GM10248 (cell line): ENCODE measurements around the gene BMPR2.
"Not testable (repeated sequence)": the region's sequence is repeated elsewhere in the genome, so short reads cannot be mapped to it uniquely, and the experiment has no call there.

ENCODE experiments used
- CTCF ChIA-PET: fragments of 300-600 bp; sonication (Branson Sonifier 250); formaldehyde crosslinking; extraction: SDS; loops from one replicate; lab custom pipeline; 2021; ENCODE audit warnings: antibody characterized with exemption; lab: Yijun Ruan, JAX
- POLR2A ChIA-PET: fragments of 350-650 bp; sonication (Branson Sonifier 250); formaldehyde crosslinking; extraction: SDS; loops from one replicate; lab custom pipeline; 2020; ENCODE audit warnings: antibody characterized with exemption; lab: Yijun Ruan, JAX
- DNase-seq: peaks from one replicate; pipeline ENCODE4 v3.0.0; 2012; ENCODE audit errors: extremely low spot score
- CTCF ChIP-seq: IDR thresholded peaks from 2 replicates; pipeline ENCODE4 v1.5.1; 2012; ENCODE audit warnings: mild to moderate bottlenecking, low read depth; ENCODE audit errors: extremely low read depth, missing control alignments, control extremely low read depth

Gene BMPR2

GRCh38 chr2:202577250-202578183, 201.4 kb downstream of the BMPR2 start:
- TF ChIP-seq CTCF: no peak

GRCh38 chr2:202582846-202583245, 206.7 kb downstream of the BMPR2 start:
- DNase-seq, CTCF ChIA-PET, POLR2A ChIA-PET: not testable (repeated sequence)

More at GRCh38 chr2:202577250-202578183, 201.4 kb downstream of the BMPR2 start:
- DNase-seq: no peak
- CTCF ChIA-PET: interaction anchor here (1.0 kb wide), 1 partner anchor 11 kb away, joined by 5 read pairs; no protein-coding TSS in a partner anchor
- POLR2A ChIA-PET: no interaction called here

- ChIA-PET POLR2A (no interaction called here), CTCF (no interaction called here)
- DNase-seq: no peak
- TF ChIP-seq CTCF: no peak
Measured at GRCh38 chr2:202583709-202584219, 207.6 kb downstream of the BMPR2 start.

DNA sequence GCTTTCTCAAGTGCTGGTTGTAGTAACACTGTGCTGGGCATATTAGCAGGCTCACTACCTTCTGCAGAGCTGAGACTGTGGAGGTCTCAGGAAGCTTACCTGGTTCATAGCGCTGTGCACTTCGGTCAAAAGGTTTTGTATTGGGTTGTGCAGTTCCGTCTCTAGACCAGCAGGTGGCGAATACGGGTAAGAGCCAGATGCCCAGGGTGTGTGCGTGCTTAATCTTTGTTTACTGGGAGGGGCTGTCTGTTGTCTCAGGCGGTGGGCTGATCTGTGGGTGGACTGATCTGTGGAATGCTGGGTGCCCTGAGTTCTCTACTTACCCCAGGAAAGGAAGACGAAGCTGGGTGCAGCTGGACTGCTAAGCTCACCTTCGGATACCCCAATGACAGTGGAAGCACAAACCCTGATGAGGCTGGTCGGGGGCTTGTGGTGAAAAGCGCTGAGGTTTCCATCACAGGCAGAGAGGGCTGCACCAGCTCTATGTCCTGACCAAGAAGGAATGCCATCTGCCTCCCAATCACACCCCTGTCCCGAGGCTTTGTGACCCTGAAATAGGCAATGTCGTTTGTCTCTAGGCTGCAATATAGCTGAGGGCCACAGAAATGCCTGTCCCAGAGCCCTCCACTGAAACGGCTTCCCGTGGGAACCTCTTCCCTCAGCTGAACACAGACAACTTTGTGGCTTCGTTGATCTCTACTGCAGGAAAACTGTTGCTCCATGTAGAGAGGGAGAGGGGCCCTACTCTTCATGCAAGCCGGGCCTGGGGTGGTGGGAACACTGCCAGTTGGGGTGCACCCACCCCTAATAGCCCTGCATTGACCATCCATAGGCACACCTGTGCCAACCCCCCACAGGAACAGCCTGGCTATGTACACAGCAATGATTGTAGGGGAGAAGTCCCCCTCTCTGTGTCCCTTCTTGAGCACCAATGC, 212.8 kb downstream of the BMPR2 start:
- peak; percentile 81 for TF ChIP-seq CTCF
- peak; percentile 78 for DNase-seq
- POLR2A ChIA-PET: interaction anchor here (0.6 kb wide), 1 partner anchor 443 kb away, joined by 7 read pairs; no protein-coding TSS in a partner anchor
- CTCF ChIA-PET: interaction anchor here (0.5 to 4.7 kb wide), 50 partner anchors 11 to 1228 kb away, joined by 3 to 80 read pairs (median 4); partner anchors contain the start of genes FAM117B, ICA1L and WDR12

- ChIA-PET POLR2A (no interaction called here), CTCF (interaction anchor here (0.8 to 4.7 kb wide), 23 partner anchors 11 to 1226 kb away, joined by 3 to 80 read pairs (median 6); partner anchors contain the start of genes FAM117B and ICA1L)
- no peak for DNase-seq
- TF ChIP-seq CTCF: no peak
Measured at GRCh38 chr2:202589582-202589949, 213.4 kb downstream of the BMPR2 start.

DNA sequence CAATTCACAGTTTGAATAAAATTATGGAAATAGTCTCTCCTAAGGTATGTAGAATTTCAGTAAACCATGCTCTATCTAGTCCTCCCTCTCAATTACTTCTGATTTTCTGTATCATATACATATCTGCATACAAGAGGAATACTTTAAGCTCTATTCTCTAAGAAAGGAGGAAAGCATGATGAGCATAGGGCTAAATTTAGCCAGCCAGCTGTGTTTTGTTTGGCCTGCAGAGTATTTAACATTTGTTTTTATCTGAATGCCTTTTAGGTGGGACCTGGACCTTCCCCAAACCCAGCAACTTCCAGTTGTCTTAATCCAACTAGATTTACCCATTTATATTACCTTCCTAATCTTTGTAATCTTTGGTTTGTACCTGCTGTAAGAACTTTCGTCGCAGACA, 216.4 kb downstream of the BMPR2 start:
- ChIA-PET CTCF (interaction anchor here (1.1 to 2.4 kb wide), 3 partner anchors 9 to 19 kb away, joined by 3 to 9 read pairs (median 8); no protein-coding TSS in a partner anchor), POLR2A (interaction anchor here (0.6 kb wide), 1 partner anchor 965 kb away, joined by 4 read pairs; no protein-coding TSS in a partner anchor)
- no peak for TF ChIP-seq CTCF
- DNase-seq: no peak
